ENCODE results near the gene TNFAIP8. TPM values are rescaled to one million over a fixed set of nuclear protein-coding genes. Genes with fewer than 3 reads are reported as not detected.

TNFAIP8 gene
- total and polyA plus RNA-seq, 9 of the 15 experiments (the other 6 are each of a cell fraction or from before 2014, with no cell fraction given): 29.9 to 52.2 (median 44.8) TPM

- no peak for TF ChIP-seq FOXK1 (CRISPR knock-in tag; IDR thresholded peaks at IDR 0.05; ENCODE audit: borderline replicate concordance)
- TF ChIP-seq ZZZ3 (IDR thresholded peaks at IDR 0.05): 0 out of 2 replicates have a peak, but pooled peaks have one; percentile 56
- no peak for TF ChIP-seq CREB5 (CRISPR knock-in tag; IDR thresholded peaks at IDR 0.05)
- TF ChIP-seq TEAD4 (IDR thresholded peaks at IDR 0.05; ENCODE audit: low read length): 0 out of 2 replicates have a peak, but pooled peaks have one; percentile 16
- TF ChIP-seq TEAD4 (CRISPR knock-in tag; IDR thresholded peaks at IDR 0.05; ENCODE audit: borderline replicate concordance): no peak
- no peak for TF ChIP-seq JUND (IDR thresholded peaks at IDR 0.05; ENCODE audit: borderline replicate concordance, low read depth, low read length)
- TF ChIP-seq JUND (tag; IDR thresholded peaks at IDR 0.05; ENCODE audit: borderline replicate concordance, low read depth, low read length): no peak
- TF ChIP-seq FOXO4 (CRISPR knock-in tag; IDR thresholded peaks at IDR 0.05): no peak
- no peak for TF ChIP-seq NFATC3 (IDR thresholded peaks at IDR 0.05)
- TF ChIP-seq CHCHD3 (CRISPR knock-in tag; IDR thresholded peaks at IDR 0.05): no peak
- no peak for TF ChIP-seq ESRRA (IDR thresholded peaks at IDR 0.05; ENCODE audit: borderline replicate concordance, low read depth)
- TF ChIP-seq XRCC5 (IDR thresholded peaks at IDR 0.05; ENCODE audit: low read depth, low read length): no peak
- TF ChIP-seq ZNF584 (CRISPR knock-in tag; IDR thresholded peaks at IDR 0.05; ENCODE audit: low read depth): no peak
- no peak for TF ChIP-seq TFAP4 (CRISPR knock-in tag; IDR thresholded peaks at IDR 0.05; ENCODE audit: borderline replicate concordance)
- TF ChIP-seq ZNF232 (CRISPR knock-in tag; IDR thresholded peaks at IDR 0.05): no peak
- 0 out of 2 replicates have a peak, but pooled peaks have one; percentile 51 for TF ChIP-seq MYNN (IDR thresholded peaks at IDR 0.05)
- TF ChIP-seq MYNN (CRISPR knock-in tag; IDR thresholded peaks at IDR 0.05): no peak
- no peak; the same call in 1 of the 2 replicates for TF ChIP-seq FOXM1 (IDR thresholded peaks at IDR 0.05; ENCODE audit: low read depth)
- no peak for TF ChIP-seq FOXM1 (CRISPR knock-in tag; IDR thresholded peaks at IDR 0.05; ENCODE audit: low read depth)
- no peak for TF ChIP-seq BCLAF1 (IDR thresholded peaks at IDR 0.05; ENCODE audit: borderline replicate concordance in 1 of 2, control insufficient read depth in 1 of 2, low read depth in 2 of 2, low read length in 1 of 2)
- no peak for TF ChIP-seq FIP1L1 (IDR thresholded peaks at IDR 0.05; ENCODE audit: low read depth, low read length, poor library complexity, severe bottlenecking)
These were observed 55.8 kb downstream of the TNFAIP8 start (continued) for GRCh38 chr5:119411361-119412278.
